Measurements from ENCODE around the gene SLC38A4. TPM values are rescaled to one million over a fixed set of nuclear protein-coding genes. Genes with fewer than 3 reads are reported as not detected.

Gene SLC38A4
- total RNA-seq, 3 donors from 2014 or later = 0.15 to 0.33 TPM; not detected in 1

DNA sequence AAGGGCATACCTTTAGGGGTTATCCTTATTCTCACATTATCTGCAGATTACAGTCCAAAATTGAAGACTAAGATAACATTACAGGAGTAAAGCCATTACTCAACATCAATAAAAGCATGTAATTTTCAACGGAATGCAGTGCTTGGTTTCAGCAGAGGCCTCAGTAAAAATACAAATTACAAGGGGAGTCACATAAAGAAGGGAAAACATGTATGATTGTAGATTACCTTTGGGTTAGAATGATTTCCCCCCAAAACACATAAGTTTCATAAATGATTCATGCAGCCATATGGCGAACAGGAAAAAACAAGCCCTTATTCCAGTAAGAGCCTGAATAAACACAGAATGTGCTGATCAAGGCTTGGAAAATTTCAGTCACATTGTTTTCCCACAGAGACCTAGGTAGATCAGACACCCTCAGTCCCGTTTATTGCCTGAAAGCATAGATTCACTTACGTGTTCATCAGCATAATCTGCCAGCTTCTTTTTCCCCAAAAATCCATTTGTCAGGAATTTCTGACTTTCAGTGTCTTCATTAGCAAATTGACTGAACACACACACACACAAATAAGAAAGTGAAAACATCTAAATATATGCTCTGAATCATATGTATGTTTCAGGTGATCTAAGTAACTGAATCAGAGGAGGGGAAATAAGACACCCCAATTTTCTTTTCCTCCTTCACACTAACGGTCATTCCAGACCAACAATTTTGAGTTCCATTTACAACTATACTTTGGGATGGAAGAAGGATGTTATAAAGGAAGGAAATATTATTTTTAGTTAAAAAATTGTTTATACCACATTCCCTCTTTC, 37.5 kb downstream of the SLC38A4 start:
- Histone ChIP-seq H3K36me3 (no peaks in the 10 kb centered on the region), H3K4me3 (no peak overlapping the region), H3K4me1 (no peaks in the 10 kb centered on the region), H3K27me3 (no peaks in the 10 kb centered on the region), H3K27ac (no peak overlapping the region), H3K9me3 (no peaks in the 10 kb centered on the region)
- DNase-seq (ENCODE audit: low spot score in 2 of 2) = no peak
- intact Hi-C loops (cut with DNase I; ENCODE audit: low total_unique reads) = no loop called here
- TF ChIP-seq, protein P1, sequence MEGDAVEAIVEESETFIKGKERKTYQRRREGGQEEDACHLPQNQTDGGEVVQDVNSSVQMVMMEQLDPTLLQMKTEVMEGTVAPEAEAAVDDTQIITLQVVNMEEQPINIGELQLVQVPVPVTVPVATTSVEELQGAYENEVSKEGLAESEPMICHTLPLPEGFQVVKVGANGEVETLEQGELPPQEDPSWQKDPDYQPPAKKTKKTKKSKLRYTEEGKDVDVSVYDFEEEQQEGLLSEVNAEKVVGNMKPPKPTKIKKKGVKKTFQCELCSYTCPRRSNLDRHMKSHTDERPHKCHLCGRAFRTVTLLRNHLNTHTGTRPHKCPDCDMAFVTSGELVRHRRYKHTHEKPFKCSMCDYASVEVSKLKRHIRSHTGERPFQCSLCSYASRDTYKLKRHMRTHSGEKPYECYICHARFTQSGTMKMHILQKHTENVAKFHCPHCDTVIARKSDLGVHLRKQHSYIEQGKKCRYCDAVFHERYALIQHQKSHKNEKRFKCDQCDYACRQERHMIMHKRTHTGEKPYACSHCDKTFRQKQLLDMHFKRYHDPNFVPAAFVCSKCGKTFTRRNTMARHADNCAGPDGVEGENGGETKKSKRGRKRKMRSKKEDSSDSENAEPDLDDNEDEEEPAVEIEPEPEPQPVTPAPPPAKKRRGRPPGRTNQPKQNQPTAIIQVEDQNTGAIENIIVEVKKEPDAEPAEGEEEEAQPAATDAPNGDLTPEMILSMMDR (IDR thresholded peaks at IDR 0.05) = no peak
- TF ChIP-seq POLR2A (IDR thresholded peaks at IDR 0.05) (no peak), POLR2AphosphoS5 (IDR thresholded peaks at IDR 0.05) (no peak)

DNA sequence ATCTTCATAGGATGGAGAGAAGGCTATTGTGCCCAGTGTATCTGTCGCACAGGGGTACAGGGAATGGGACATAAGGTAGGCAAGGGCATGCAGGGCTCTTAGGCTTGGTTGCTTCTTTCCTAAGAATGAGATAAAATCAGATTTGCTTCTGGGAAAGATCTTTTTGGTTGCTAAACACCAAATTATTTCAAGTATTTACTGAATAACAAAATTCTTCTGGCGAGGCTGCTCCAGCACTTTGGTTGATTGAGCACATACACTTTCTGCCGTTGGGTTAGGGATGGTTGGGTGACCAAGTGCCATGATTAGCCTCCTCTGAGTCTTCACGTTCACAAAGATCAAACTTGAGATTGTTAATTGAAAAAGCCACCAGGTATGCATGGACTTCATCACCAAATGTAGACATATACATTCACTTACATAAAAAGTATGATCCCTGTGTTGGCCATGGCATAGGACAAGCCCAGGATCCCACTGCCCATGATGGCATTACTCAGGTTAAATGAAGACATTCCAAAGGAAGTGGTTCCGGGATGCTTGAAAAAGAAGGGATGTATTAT, 38.2 kb downstream of the SLC38A4 start:
- no peaks in the 10 kb centered on the region for H3K9me3 ChIP-seq
- H3K4me1 ChIP-seq = no peaks in the 10 kb centered on the region
- no peak overlapping the region for H3K4me3 ChIP-seq
- no peaks in the 10 kb centered on the region for H3K36me3 ChIP-seq
- DNase-seq (ENCODE audit: low spot score in 2 of 2) = no peak
- no peaks in the 10 kb centered on the region for H3K27me3 ChIP-seq
- intact Hi-C loops (cut with DNase I; ENCODE audit: low total_unique reads) = no loop called here
- no peak overlapping the region for H3K27ac ChIP-seq
- TF ChIP-seq POLR2AphosphoS5 (IDR thresholded peaks at IDR 0.05) (no peak), POLR2A (IDR thresholded peaks at IDR 0.05) (no peak)
- TF ChIP-seq, protein P1 (IDR thresholded peaks at IDR 0.05) = no peak

DNA sequence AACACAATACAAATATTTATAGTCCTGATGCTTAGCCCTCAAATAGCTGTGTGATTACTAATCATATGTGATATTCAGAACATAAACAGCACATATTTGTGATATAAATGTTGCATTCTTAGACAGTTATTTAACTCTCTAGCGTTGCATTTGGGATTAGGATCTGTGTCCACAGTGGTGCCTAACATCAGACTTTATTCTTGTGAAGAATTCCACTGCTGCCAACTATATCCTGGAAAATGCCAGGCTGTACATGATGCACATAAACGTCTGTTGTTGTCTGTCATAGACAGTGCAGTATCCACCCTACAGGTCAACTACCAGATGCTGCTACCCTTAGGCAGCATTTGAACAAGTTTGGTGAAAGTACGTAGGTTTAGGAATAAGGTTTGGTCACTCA, 39.0 kb downstream of the SLC38A4 start:
- DNase-seq (ENCODE audit: low spot score in 2 of 2) = no peak
- H3K36me3 ChIP-seq = no peaks in the 10 kb centered on the region
- H3K27ac ChIP-seq = no peak overlapping the region
- intact Hi-C loops (cut with DNase I; ENCODE audit: low total_unique reads) = no loop called here
- TF ChIP-seq, protein P1 (IDR thresholded peaks at IDR 0.05) = no peak
- TF ChIP-seq POLR2AphosphoS5 (IDR thresholded peaks at IDR 0.05) (no peak), POLR2A (IDR thresholded peaks at IDR 0.05) (no peak)
- no peaks in the 10 kb centered on the region for H3K9me3 ChIP-seq
- no peak overlapping the region for H3K4me3 ChIP-seq
- no peaks in the 10 kb centered on the region for H3K4me1 ChIP-seq
- no peaks in the 10 kb centered on the region for H3K27me3 ChIP-seq

DNA sequence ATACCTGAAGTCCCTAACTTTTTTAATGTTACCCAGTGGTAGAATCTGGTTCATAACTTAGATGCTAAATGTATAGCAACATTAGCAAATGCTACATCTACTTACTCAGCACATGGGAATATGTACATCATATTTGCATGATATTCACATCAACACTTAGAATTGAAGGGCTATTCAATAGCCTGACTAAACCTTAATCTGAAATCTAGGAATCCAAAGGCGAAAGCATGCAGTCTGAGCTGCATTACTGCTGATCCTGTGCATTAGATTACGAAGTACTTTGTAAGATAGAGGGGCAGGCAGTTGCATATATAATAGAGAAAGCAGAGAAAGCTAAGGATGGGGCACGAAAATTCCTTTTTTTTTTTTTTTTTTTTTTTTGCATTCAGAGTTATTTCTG, 40.4 kb downstream of the SLC38A4 start:
- no peaks in the 10 kb centered on the region for H3K4me1 ChIP-seq

DNA sequence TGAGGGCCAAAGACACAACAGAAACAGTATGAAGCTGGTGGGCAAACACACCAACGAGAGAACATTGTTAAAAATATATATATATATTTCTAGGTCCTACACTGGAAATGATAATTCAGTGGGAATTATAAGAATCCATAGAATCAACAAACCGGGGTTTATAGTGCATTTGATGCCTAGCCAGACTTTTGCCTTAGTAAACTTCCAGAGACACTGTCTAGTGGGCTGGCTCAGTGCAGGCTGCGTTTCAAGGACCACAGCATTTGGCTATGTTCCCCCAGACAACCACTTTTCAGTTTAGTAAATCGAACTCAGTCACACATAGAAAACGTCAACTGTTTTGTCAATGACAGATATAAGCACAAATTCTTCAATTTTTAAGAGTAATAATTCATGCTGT, 41.9 kb downstream of the SLC38A4 start:
- DNase-seq (ENCODE audit: low spot score in 2 of 2) = no peak
- H3K9me3 ChIP-seq = no peaks in the 10 kb centered on the region
- H3K27me3 ChIP-seq = no peaks in the 10 kb centered on the region
- H3K4me3 ChIP-seq = no peak overlapping the region
- no peaks in the 10 kb centered on the region for H3K36me3 ChIP-seq
- TF ChIP-seq POLR2A (IDR thresholded peaks at IDR 0.05) = no peak
- TF ChIP-seq, protein P1 (IDR thresholded peaks at IDR 0.05) = no peak
- no peak for TF ChIP-seq POLR2AphosphoS5 (IDR thresholded peaks at IDR 0.05)
- intact Hi-C loops (cut with DNase I; ENCODE audit: low total_unique reads) = no loop called here
- no peaks in the 10 kb centered on the region for H3K4me1 ChIP-seq
- no peak overlapping the region for H3K27ac ChIP-seq

More for the DNA sequence above, 40.4 kb downstream of the SLC38A4 start:
- Histone ChIP-seq H3K27me3 (no peaks in the 10 kb centered on the region), H3K9me3 (no peaks in the 10 kb centered on the region), H3K4me3 (no peak overlapping the region), H3K27ac (no peak overlapping the region), H3K36me3 (no peaks in the 10 kb centered on the region)
- intact Hi-C loops (cut with DNase I; ENCODE audit: low total_unique reads) = no loop called here
- DNase-seq (ENCODE audit: low spot score in 2 of 2) = no peak
- TF ChIP-seq POLR2A (IDR thresholded peaks at IDR 0.05) (no peak), POLR2AphosphoS5 (IDR thresholded peaks at IDR 0.05) (no peak)
- TF ChIP-seq, protein P1 (IDR thresholded peaks at IDR 0.05) = no peak

Data from breast epithelium (tissue), 4 donors.